Stomach (tissue), 9 donors: Measurements from ENCODE around the gene ENPP6. TPM values are rescaled to one million over a fixed set of nuclear protein-coding genes. Genes with fewer than 3 reads are reported as not detected.

Experiments
- DNase-seq, 2 donors: peaks; one replicate each; pipeline versions ENCODE4 v3.0.0 to v3.0.0-alpha.2; 2013 to 2019
- H3K27ac ChIP-seq, 5 donors: fragments of 200-600 bp in 4 of 5; sonication (generic) in 4 of 5; one replicate each; pipeline ENCODE4 v1.5.1; 2013 to 2019; ENCODE audit warnings: mild to moderate bottlenecking in 1 of 5, moderate library complexity in 1 of 5
- H3K27me3 ChIP-seq, 3 donors: fragments of 200-600 bp; sonication (generic); one replicate each; pipeline ENCODE4 v1.5.1; 2017 to 2019; ENCODE audit warnings: mixed run types in 1 of 3
- H3K36me3 ChIP-seq, 4 donors: fragments of 200-600 bp; sonication (generic); 1 replicate in 3 of 4; 2 replicates in 1 of 4; pipeline ENCODE4 v1.5.1; 2016 to 2019
- H3K4me1 ChIP-seq, 4 donors: fragments of 200-600 bp; sonication (generic); one replicate each; pipeline ENCODE4 v1.5.1; 2016 to 2019
- H3K4me3 ChIP-seq, 4 donors: fragments of 200-600 bp; sonication (generic) in 3 of 4; one replicate each; pipeline ENCODE4 v1.5.1; 2016 to 2019; ENCODE audit warnings: mild to moderate bottlenecking in 1 of 4
- H3K9me3 ChIP-seq, 4 donors: fragments of 200-600 bp; sonication (generic); one replicate each; pipeline ENCODE4 v1.5.1; 2016 to 2019
- CTCF ChIP-seq, 7 experiments: fragments of 450-650 bp in 4 of 7; fragments of 200-600 bp in 3 of 7; sonication (generic) in 3 of 7; IDR thresholded peaks; one replicate each; pipeline ENCODE4 v1.5.1; 2016 to 2019; ENCODE audit warnings: antibody characterized with exemption in 7 of 7, control low read depth in 2 of 7, mild to moderate bottlenecking in 1 of 7
- EP300 ChIP-seq: sonication (generic); formaldehyde crosslinking; IDR thresholded peaks from one replicate; pipeline ENCODE4 v1.6.1; 2017; ENCODE audit warnings: antibody characterized with exemption
- POLR2A ChIP-seq, 4 donors: fragments of 450-650 bp; IDR thresholded peaks; one replicate each; pipeline ENCODE4 v1.6.1; 2016; ENCODE audit warnings: antibody characterized with exemption in 4 of 4, control low read depth in 2 of 4, mild to moderate bottlenecking in 1 of 4, moderate library complexity in 1 of 4
- POLR2AphosphoS5 ChIP-seq, 3 donors: sonication (generic); formaldehyde crosslinking; IDR thresholded peaks; one replicate each; pipeline ENCODE4 v1.6.1; 2016; ENCODE audit warnings: antibody characterized with exemption in 3 of 3
- WGBS, 5 donors: extraction: QIAGEN DNeasy Blood & Tissue Kit in 3 of 5; methylation state at CpG; one replicate each; pipeline versions ENCODE4 v1.1.5 to v1.1.7; 2013 to 2018; 5-methylcytosine and 5-hydroxymethylcytosine counted together
- intact Hi-C: fragments of 100-400 bp; cut with DNase I; formaldehyde crosslinking; loops from one replicate; pipeline ENCODE4 v1.15.1; 2023; ENCODE audit warnings: low total_unique reads
- polyA plus RNA-seq, 3 donors: library from polyadenylated mRNA; stranded (reverse); fragments of 200-250 nt; gene quantifications; one replicate each; pipeline ENCODE4 v1.2.3, GENCODE V29; 2013
- total RNA-seq, 5 donors: library from RNA; depleted of rRNA; stranded (reverse); fragments of >200 nt; gene quantifications; one replicate each; pipeline versions ENCODE4 v1.1.0 to v1.2.3, GENCODE V29; 2014 to 2016
- donor health status: healthy with polysubstance abuse.
- donor health status: Bipolar disorder and iron deficiency.
- donor health status: healthy.

The ENPP6 gene
- total and polyA plus RNA-seq, 8 donors: 0.25 to 3.5 (median 0.70) TPM; not detected in 4

- Histone ChIP-seq H3K9me3 (no peaks in the 10 kb centered on the region), H3K4me1 (peaks cover 2 to 24% (median 11%) of the 10 kb centered on the region in 4 donors), H3K4me3 (no peak overlapping the region), H3K27me3 (no peaks in the 10 kb centered on the region), H3K27ac (no peak overlapping the region), H3K36me3 (no peaks in the 10 kb centered on the region)
- 73 to 87% (median 86%) methylated on average over 2 to 4 of the region's 4 CpGs for WGBS, 5 donors
- DNase-seq: no peak
- TF ChIP-seq POLR2AphosphoS5 (IDR thresholded peaks at IDR 0.05) (no peak), CTCF (IDR thresholded peaks at IDR 0.05) (no peak), POLR2A (IDR thresholded peaks at IDR 0.05) (no peak), EP300 (no peak)
- intact Hi-C loops: no loop called here
Observed at GRCh38 chr4:184099000-184099399, 118.7 kb downstream of the ENPP6 start.

- intact Hi-C loops: no loop called here
- 90 to 96% (median 91%) methylated on average over 9 to 13 of the region's 13 CpGs for WGBS, 5 donors
- H3K9me3 ChIP-seq: no peaks in the 10 kb centered on the region
- peaks cover 0 to 17% (median 2%) of the 10 kb centered on the region in 4 donors for H3K4me1 ChIP-seq
- TF ChIP-seq EP300 (no peak), POLR2AphosphoS5 (IDR thresholded peaks at IDR 0.05) (no peak), CTCF (IDR thresholded peaks at IDR 0.05) (no peak), POLR2A (IDR thresholded peaks at IDR 0.05) (no peak)
- H3K27ac ChIP-seq: no peak overlapping the region
- no peaks in the 10 kb centered on the region for H3K27me3 ChIP-seq
- H3K36me3 ChIP-seq: no peaks in the 10 kb centered on the region
- DNase-seq: no peak
- no peak overlapping the region for H3K4me3 ChIP-seq
Observed at GRCh38 chr4:184097815-184098214, 119.9 kb downstream of the ENPP6 start.

- peak overlapping the region in 1 of 5 donors; percentile 22 for H3K27ac ChIP-seq
- H3K4me3 ChIP-seq: peak overlapping the region in 3 of 4 donors; percentile 21 to 39 (median 28)
- H3K9me3 ChIP-seq: no peaks in the 10 kb centered on the region
- DNase-seq: peak; percentile 37 to 59
- peaks cover 0 to 17% (median 2%) of the 10 kb centered on the region in 4 donors for H3K4me1 ChIP-seq
- H3K36me3 ChIP-seq: no peaks in the 10 kb centered on the region
- 48 to 66% (median 54%) methylated on average over 22 to 26 of the region's 26 CpGs for WGBS, 5 donors
- intact Hi-C loops: no loop called here
- no peaks in the 10 kb centered on the region for H3K27me3 ChIP-seq
- TF ChIP-seq POLR2A (IDR thresholded peaks at IDR 0.05): no peak
- no peak for TF ChIP-seq EP300
- peak in 1 of 7 experiments; percentile 20 for TF ChIP-seq CTCF (IDR thresholded peaks at IDR 0.05)
- TF ChIP-seq POLR2AphosphoS5 (IDR thresholded peaks at IDR 0.05): no peak
Observed at GRCh38 chr4:184097241-184097605, 120.5 kb downstream of the ENPP6 start.

DNA sequence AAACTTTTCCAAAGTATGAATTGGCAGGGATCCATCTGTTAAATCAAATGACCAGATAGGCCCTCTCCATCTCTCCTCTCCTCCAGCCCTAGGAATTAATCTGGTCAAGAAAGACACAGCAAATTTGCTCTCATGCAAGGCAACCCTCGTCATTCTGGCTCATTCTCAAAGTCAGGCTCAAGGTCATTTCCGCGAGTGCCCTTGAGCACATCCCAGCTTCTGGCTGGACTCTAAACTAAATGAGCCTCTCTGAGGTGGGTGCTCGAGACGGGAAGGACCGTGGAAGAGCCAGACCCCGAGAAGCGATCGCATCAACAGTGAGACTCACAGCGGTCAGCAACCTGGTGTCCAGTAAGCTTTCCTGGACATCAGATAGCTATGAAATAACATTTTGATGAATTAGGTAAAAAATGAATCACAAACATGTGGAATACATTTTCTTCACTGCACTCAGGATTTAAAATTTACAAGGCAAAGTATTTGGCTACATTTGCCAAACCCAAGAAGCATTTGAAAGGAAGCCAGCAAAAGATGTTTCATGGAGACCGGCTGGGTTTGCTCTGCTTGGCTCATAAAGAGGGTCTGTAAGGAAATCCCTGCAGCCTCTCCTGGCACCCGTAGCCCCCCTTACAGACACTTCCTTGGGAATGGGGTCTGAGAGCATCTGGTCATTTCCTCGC is 121.0 kb downstream of the ENPP6 start:
- Histone ChIP-seq H3K9me3 (no peaks in the 10 kb centered on the region), H3K36me3 (no peaks in the 10 kb centered on the region), H3K27me3 (no peaks in the 10 kb centered on the region), H3K4me3 (peak overlapping the region in 3 of 4 donors; percentile 21 to 39 (median 28)), H3K27ac (peak overlapping the region in 1 of 5 donors; percentile 22), H3K4me1 (peaks cover 0 to 17% (median 2%) of the 10 kb centered on the region in 4 donors)
- WGBS, 5 donors: 71 to 78% (median 75%) methylated on average over 13 of the region's 13 CpGs
- TF ChIP-seq CTCF (IDR thresholded peaks at IDR 0.05) (no peak), EP300 (no peak), POLR2A (IDR thresholded peaks at IDR 0.05) (no peak), POLR2AphosphoS5 (IDR thresholded peaks at IDR 0.05) (no peak)
- intact Hi-C loops: no loop called here
- DNase-seq: peak in 1 of 2 donors; percentile 79
